IPS-18a (cell line): ENCODE measurements around the gene DTNB.
"Not testable (repeated sequence)": the region's sequence is repeated elsewhere in the genome, so short reads cannot be mapped to it uniquely, and the experiment has no call there.

Source experiments
- H3K27ac ChIP-seq: one replicate; pipeline ENCODE4 v1.5.1; 2013; ENCODE audit warnings: low read length
- H3K27me3 ChIP-seq: one replicate; pipeline ENCODE4 v1.6.1; 2013; ENCODE audit warnings: mild to moderate bottlenecking, low read length; ENCODE audit not compliant: control insufficient read depth, insufficient read depth
- H3K36me3 ChIP-seq: one replicate; pipeline ENCODE4 v1.6.1; 2013; ENCODE audit warnings: low read depth, low read length; ENCODE audit not compliant: control insufficient read depth
- H3K4me1 ChIP-seq: one replicate; pipeline ENCODE4 v1.6.1; 2013; ENCODE audit warnings: low read depth, low read length; ENCODE audit not compliant: control insufficient read depth
- H3K4me3 ChIP-seq: one replicate; pipeline ENCODE4 v1.5.1; 2013; ENCODE audit warnings: low read length
- H3K9ac ChIP-seq: one replicate; pipeline ENCODE4 v1.6.1; 2013; ENCODE audit warnings: mild to moderate bottlenecking, low read length, moderate library complexity
- H3K9me3 ChIP-seq: one replicate; pipeline ENCODE4 v1.6.1; 2013; ENCODE audit warnings: low read depth, low read length; ENCODE audit not compliant: control insufficient read depth

Gene DTNB

GRCh38 chr2:25620711-25621110 lies 52.7 kb downstream of the DTNB start:
- H3K36me3 ChIP-seq: peaks cover 8% of the 10 kb centered on the region
- H3K27ac ChIP-seq: no peak overlapping the region
- H3K4me1 ChIP-seq: peaks cover 4% of the 10 kb centered on the region
- no peak overlapping the region for H3K4me3 ChIP-seq
- no peaks in the 10 kb centered on the region for H3K9me3 ChIP-seq
- no peaks in the 10 kb centered on the region for H3K27me3 ChIP-seq
- no peak overlapping the region for H3K9ac ChIP-seq

DNA sequence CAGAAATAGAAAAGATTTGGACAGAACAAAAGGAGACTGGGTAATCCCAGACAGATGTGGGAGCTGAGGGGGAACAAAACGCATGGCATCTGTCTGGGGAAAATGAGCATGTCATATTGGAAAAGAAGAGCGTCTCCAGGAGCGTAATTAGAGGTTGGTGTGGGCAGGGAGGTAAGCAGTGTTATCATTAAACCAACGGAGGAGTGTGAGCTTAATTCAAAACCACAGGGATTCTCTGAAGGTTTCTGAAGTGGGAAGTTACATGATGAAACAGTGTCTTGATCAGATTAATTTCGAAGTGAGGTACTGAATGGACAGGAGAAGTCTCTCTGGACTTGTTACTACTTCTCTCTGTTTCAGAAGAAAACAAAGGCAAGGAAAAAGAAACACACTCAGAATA lies 53.3 kb downstream of the DTNB start:
- H3K9me3 ChIP-seq: no peaks in the 10 kb centered on the region
- H3K27ac ChIP-seq: no peak overlapping the region
- H3K27me3 ChIP-seq: no peaks in the 10 kb centered on the region
- H3K9ac ChIP-seq: no peak overlapping the region
- H3K4me3 ChIP-seq: no peak overlapping the region
- H3K4me1 ChIP-seq: peaks cover 10% of the 10 kb centered on the region
- peaks cover 8% of the 10 kb centered on the region for H3K36me3 ChIP-seq

GRCh38 chr2:25619185-25619584 lies 54.2 kb downstream of the DTNB start:
- Histone ChIP-seq H3K9ac (no peak overlapping the region), H3K27ac (no peak overlapping the region), H3K36me3 (peaks cover 8% of the 10 kb centered on the region), H3K9me3 (no peaks in the 10 kb centered on the region), H3K4me3 (no peak overlapping the region), H3K4me1 (peaks cover 16% of the 10 kb centered on the region), H3K27me3 (no peaks in the 10 kb centered on the region)

DNA sequence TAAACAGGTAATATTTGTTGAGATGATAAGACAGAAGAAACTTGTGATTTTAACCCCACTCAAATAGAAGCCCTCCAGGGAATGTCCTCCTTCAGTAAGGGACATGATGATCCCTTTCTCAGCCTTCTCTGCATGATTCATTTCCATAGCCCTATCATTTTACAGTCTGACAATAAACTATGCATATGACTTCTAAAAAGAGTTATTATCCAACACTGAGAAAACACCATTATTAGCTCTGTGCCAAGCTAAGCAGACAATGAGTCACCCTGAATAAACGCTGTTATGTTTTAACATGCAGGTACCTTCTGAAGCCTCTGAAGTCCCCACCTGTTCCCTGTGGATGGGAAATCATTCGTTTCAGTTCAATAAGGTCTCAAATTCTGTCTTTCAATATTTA lies 54.7 kb downstream of the DTNB start:
- no peak overlapping the region for H3K27ac ChIP-seq
- no peaks in the 10 kb centered on the region for H3K9me3 ChIP-seq
- H3K4me3 ChIP-seq: no peak overlapping the region
- H3K9ac ChIP-seq: no peak overlapping the region
- no peaks in the 10 kb centered on the region for H3K27me3 ChIP-seq
- H3K4me1 ChIP-seq: peaks cover 16% of the 10 kb centered on the region
- H3K36me3 ChIP-seq: peaks cover 8% of the 10 kb centered on the region

DNA sequence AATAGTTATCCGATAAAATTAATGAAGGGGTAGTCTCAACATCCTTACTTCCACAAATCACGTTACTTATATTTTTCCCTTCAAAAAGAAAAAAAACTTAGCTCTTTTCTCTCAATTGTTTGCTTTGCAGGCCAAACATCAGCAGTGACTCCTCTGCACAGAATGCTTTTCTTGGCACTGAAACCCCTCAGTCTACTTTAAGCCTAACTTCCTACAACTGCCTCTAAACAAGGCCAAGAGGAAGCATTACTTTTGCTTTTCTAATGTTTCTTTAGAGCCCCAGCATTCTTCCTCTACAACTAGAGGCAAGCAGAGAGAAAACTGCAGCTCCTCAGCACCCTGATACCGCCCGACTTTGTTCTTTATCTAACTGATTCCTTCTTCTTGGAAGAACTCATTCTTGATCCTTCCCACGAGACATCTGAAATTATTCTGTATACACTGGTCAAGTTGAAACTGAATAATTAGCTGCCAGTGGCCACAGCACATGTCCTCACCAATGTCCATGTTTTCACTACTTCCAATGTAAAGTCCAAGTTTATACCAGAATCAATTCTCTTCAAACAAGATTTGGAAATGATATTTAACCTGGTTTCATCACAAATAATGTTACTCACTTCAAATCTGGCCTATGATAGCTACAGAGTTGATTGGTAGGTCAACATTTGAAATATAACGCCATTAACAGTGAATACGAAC lies 55.3 kb downstream of the DTNB start:
- no peak overlapping the region for H3K4me3 ChIP-seq
- H3K36me3 ChIP-seq: peaks cover 4% of the 10 kb centered on the region
- H3K4me1 ChIP-seq: peaks cover 16% of the 10 kb centered on the region
- no peak overlapping the region for H3K9ac ChIP-seq
- H3K27me3 ChIP-seq: no peaks in the 10 kb centered on the region
- H3K9me3 ChIP-seq: no peaks in the 10 kb centered on the region
- no peak overlapping the region for H3K27ac ChIP-seq

DNA sequence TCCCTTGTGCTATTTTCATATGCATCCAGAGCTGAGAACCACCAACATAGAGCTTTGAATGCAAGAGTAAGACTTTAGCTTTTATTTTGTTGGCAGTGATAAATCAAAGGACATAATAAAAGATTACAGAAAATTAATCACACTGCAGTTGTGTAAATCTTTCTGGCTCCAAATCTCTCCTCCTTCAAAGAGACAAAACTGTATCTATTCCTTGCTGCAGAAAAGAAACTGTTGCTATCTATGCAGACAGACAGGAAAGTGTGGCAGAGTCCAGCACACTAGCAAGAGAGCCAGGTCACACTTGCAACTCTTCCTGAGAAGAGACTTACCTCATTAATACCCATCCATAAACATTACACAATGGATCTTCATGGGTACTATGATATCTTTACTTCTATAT lies 57.5 kb downstream of the DTNB start:
- H3K9me3 ChIP-seq: no peaks in the 10 kb centered on the region
- H3K4me3 ChIP-seq: no peak overlapping the region
- no peak overlapping the region for H3K9ac ChIP-seq
- H3K36me3 ChIP-seq: peaks cover 3% of the 10 kb centered on the region
- H3K4me1 ChIP-seq: peaks cover 16% of the 10 kb centered on the region
- H3K27ac ChIP-seq: peak overlapping the region; percentile 9
- no peaks in the 10 kb centered on the region for H3K27me3 ChIP-seq

GRCh38 chr2:25615386-25615785 lies 58.0 kb downstream of the DTNB start:
- Histone ChIP-seq H3K27ac (peak overlapping the region; percentile 41), H3K4me1 (peaks cover 16% of the 10 kb centered on the region), H3K9me3 (no peaks in the 10 kb centered on the region), H3K27me3 (no peaks in the 10 kb centered on the region), H3K4me3 (no peak overlapping the region), H3K9ac (no peak overlapping the region), H3K36me3 (peaks cover 3% of the 10 kb centered on the region)

GRCh38 chr2:25614711-25615110 lies 58.7 kb downstream of the DTNB start:
- Histone ChIP-seq H3K36me3 (no peaks in the 10 kb centered on the region), H3K27ac (no peak overlapping the region), H3K4me1 (peaks cover 16% of the 10 kb centered on the region), H3K9ac (no peak overlapping the region), H3K4me3 (no peak overlapping the region), H3K9me3 (no peaks in the 10 kb centered on the region), H3K27me3 (no peaks in the 10 kb centered on the region)

DNA sequence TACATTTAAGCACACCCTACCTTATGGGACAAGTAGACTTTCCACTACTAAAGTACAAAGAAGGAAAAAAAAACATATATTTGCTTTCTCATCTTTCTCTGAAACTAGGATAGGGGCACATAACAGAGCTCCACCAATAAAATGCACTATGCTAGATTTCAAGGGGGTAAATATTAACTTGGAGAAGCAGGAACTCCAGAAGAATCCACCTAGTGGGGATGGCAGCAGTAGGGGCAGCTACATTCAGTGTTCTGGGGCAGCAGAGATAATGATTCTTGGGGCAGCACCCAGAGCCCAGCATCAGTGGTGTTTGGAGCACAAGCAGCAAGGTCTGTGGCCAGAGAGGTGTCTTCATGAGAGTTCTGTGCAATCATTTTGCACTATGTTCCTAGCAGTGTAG lies 64.7 kb downstream of the DTNB start:
- no peaks in the 10 kb centered on the region for H3K27me3 ChIP-seq
- H3K9ac ChIP-seq: no peak overlapping the region
- no peaks in the 10 kb centered on the region for H3K36me3 ChIP-seq
- no peaks in the 10 kb centered on the region for H3K4me1 ChIP-seq
- H3K9me3 ChIP-seq: no peaks in the 10 kb centered on the region
- no peak overlapping the region for H3K4me3 ChIP-seq
- no peak overlapping the region for H3K27ac ChIP-seq

DNA sequence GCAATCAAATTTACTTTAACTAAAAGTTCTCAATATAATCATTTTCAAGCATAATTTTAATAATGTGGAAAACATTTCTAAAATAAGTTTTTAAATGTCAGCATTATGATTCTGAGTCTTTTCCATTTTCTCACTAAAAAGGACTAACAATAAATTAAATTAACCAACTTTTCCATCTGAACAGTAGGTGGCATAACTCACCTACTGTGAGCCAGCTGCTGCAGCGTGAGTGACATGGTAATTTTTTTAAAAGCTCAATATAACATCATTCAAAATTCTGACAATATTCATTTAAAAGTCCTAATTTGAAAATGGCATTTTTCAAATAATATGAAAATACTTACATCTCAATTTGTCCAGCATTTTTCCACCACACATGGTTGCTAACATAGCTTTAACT lies 66.5 kb downstream of the DTNB start:
- no peak overlapping the region for H3K4me3 ChIP-seq
- H3K9me3 ChIP-seq: no peaks in the 10 kb centered on the region
- no peak overlapping the region for H3K27ac ChIP-seq
- no peaks in the 10 kb centered on the region for H3K4me1 ChIP-seq
- no peaks in the 10 kb centered on the region for H3K27me3 ChIP-seq
- H3K36me3 ChIP-seq: no peaks in the 10 kb centered on the region
- H3K9ac ChIP-seq: no peak overlapping the region

GRCh38 chr2:25602333-25602723 lies 71.0 kb downstream of the DTNB start:
- Histone ChIP-seq H3K4me3 (no peak overlapping the region), H3K27me3 (no peaks in the 10 kb centered on the region), H3K36me3 (no peaks in the 10 kb centered on the region), H3K9me3 (no peaks in the 10 kb centered on the region), H3K4me1 (no peaks in the 10 kb centered on the region), H3K9ac (no peak overlapping the region), H3K27ac (no peak overlapping the region)

DNA sequence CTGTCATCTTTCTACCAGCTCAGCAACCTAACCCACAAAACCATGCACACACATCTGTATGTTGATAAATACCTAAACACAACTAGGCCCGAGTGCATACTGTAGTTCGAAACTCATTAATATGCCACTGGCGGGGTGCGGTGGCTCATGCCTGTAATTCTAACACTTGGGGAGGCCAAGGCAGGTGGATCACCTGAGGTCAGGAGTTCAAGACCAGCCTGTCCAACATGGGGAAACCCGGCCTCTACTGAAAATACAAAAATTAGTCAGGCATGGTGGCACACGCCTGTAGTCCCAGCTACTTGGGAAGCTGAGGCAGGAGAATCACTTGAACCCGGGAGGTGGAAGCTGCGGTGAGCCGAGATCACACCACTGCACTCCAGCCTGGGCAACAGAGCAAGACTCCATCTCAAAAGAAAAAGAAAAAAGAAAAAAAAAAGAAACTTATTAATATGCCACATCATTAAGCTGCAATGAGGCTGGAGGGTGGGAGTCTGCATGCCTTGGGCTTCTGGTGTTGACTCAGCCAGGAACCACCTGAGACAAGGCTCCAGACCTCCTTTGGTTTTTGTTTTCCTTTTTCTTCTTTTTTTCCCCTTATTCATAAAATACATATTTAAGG lies 71.6 kb downstream of the DTNB start:
- not testable (repeated sequence) for H3K27me3 ChIP-seq, H3K36me3 ChIP-seq, H3K4me1 ChIP-seq, H3K9ac ChIP-seq, H3K9me3 ChIP-seq, H3K4me3 ChIP-seq, H3K27ac ChIP-seq
